G401 (cell line): ENCODE results near the gene PKN2. TPM values are rescaled to one million over a fixed set of nuclear protein-coding genes. Genes with fewer than 3 reads are reported as not detected.
"Not testable (repeated sequence)": the region's sequence is repeated elsewhere in the genome, so short reads cannot be mapped to it uniquely, and the experiment has no call there.

Experiments used
- DNase-seq: peaks from one replicate; pipeline ENCODE4 v3.0.0-alpha.2; 2015; ENCODE audit warnings: low spot score
- in situ Hi-C: cut with HindIII; loops from 2 replicates; pipeline ENCODE4 v1.10.0; 2016; ENCODE audit warnings: low sequenced_read_pairs, mixed read lengths
- total RNA-seq: library from RNA; depleted of rRNA; stranded (reverse); fragments of >200 nt; shearing (Covaris generic); gene quantifications from 2 replicates; pipeline ENCODE4 v1.2.3, GENCODE V29; 2014

PKN2 gene
- total RNA-seq, 1 experiment from 2014 or later: 55.6 TPM

DNA sequence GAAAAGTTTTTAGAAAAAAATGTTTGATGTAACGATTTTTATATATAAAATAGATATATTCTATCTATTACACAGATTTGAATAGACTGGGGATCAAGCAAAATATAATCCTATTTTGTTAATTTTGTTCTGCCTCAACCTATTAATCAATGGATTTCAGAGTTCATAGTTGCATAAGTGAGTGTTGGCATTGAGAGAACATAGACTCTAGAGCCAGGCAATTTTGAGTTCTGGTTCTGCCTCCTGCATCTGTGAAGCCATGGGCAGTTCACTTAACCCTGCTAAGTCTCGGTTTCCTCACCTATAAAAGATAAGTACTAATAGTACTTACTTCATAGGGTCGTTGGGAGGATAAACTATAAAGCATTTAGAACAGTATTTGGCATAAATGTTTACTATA lies 13.6 kb upstream of the PKN2 start:
- in situ Hi-C loops: no loop called here
- no peak for DNase-seq

DNA sequence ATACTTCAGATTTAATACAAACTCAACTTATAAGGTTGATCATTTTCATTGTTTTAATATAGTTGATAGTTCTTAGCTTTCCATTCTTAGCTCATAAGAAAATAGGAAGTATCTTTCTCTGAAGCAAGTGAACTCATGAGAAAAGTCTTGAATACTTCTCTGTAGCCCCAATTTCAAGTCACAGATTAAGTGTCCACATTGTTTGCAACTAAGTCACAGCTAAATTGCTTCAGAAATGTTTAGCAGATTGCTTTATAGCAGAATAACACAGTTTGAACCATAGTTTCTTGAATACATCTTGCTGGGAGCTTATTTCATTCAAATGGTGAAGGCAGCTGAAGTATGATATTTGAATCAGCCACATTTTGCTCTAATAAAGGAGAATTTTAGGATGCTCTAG lies 10.6 kb upstream of the PKN2 start:
- in situ Hi-C loops: no loop called here
- DNase-seq: no peak

DNA sequence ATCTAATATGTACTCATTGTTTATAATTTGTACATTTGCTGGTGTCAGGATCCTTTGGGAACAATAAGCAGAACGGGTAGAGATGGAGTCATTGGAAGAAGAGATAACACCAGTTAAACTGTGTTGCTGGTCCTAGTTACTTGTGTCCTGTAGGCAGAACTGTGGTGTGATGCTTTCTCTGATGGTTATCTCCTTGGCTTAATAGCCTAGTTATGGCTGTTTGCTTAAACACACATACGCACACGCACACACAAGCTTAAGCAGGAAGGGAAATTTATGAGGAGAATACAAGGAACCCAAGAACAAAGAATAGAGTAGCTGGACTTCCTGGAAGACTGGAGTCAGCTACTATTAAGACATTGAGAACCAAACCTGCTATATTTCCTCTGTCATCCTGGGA lies 5.7 kb upstream of the PKN2 start:
- DNase-seq: no peak
- in situ Hi-C loops: no loop called here

DNA sequence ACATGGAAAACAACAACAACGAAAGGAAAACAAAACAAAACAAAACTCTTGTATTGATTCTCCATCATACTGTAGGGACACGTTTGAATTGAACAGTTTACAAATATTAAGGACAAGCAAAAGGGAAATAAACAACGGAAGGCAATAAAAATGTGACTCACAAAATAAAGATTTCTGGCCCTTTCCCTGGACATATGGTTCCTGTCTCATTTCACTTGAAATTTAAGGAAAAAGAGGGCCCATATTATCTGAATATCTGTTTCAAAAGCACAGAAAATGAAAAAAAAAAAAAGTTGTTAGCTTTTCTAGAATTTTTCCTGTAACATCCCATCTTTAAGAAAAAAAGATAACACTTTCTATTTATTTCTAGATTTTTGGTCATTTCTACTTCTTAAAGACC lies 3.6 kb upstream of the PKN2 start:
- in situ Hi-C loops: no loop called here
- DNase-seq: no peak

DNA sequence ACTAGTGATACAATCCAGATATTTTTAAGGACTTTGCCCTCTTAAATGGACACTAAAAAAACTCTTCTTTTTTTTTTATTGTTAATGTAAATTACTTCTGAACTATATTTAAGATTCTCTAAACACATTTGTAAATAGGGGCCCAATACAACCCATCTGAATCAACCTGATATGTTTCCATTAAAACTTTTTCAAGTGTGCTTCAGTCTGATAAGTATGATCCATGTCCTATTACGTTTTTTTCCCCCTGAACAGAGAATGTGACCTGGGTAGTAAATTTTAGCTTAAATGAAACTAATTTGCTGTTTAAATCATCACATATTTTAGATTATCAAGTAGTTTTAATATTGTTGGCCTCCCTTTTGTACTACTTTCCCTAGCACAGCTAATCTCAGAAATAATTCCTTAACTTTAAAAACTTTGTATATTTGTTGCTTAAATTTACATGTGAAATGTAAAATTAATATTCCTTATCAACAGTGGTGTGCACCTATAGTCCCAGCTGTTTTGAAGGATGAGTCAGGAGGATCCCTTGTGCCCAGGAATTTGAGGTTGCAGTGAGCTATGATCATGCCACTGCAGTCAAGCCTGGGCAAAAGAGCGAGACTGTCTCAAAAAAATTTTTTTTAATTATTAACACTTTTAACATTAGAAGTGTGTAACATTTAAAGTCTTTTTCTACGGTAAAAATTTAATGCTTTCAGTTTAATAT lies 3.0 kb upstream of the PKN2 start:
- in situ Hi-C loops: no loop called here

DNA sequence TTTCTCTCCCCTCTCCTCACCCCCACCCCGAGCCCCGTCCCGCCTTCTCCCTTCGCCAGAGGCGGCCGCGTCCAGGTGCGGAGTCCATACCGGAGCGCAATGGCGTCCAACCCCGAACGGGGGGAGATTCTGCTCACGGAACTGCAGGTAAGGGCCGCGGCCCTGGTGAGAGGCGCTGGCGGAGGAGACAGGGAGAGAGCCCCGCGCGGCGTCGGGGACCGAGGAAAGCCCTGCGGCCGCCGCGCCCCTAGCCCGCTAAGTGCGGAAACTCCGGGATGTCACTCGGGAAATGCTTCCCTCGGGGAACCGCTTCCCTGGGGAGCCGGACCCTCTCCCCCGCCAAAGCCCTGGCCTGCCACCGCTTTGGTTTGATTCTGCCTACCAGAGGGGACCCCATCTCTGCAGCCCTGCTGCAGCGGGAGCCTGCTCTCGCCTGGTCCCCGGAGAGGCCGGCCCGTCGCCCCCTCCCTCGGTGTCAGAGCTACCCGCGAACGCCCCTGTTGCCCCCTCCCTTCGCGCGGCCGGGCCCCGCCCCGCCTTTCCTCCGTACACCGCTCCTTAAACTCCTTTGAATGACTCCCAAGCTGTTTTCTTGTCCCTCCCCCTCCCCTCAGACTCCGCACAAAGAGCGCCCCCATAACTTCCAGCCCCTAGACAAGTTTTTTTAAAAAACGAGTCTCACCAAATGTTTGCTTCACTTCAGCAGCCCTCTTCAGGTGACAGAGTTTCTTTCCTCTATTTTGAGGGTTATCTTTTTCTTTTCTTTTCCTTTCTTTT lies 597 bp downstream of the PKN2 start:
- peak; percentile 56 for DNase-seq
- in situ Hi-C loops: no loop called here

More for the DNA sequence above, 3.0 kb upstream of the PKN2 start:
- no peak for DNase-seq

DNA sequence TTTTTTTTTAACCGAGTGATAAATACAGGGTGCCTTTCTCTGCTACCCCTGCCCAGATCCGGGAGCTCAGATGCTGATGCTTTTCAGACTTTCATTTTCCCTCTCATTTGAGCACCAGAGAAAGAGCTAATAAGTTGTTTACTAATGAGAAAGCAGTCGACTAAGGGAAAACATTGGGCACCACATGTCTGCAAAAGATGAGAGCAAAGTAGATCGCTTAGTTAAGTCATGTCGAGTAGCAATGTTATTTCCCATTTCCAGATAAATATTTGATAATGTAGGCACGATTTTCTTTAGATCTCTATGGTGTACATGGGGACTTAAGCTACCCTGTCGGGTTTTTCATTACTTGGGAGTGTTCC lies 1.2 kb downstream of the PKN2 start:
- DNase-seq: no peak
- in situ Hi-C loops: no loop called here

DNA sequence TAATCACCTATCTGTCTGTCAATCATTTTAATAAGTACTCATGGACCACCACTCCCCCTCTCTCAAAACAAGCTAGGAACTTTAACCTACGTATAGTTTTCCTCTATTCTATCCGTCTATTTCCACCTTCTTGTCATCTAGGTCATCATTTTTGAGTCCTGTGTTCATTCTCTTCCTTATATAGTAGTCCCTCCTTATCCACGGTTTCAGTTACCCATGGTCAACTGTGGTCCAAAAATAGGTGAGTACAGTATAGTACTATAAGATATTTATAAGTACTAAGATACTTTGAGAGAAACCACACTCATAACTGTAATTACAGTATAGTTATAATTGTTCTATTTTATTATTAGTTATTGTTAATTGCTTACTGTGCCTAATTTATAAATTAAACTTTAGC lies 7.5 kb downstream of the PKN2 start:
- in situ Hi-C loops: no loop called here

DNA sequence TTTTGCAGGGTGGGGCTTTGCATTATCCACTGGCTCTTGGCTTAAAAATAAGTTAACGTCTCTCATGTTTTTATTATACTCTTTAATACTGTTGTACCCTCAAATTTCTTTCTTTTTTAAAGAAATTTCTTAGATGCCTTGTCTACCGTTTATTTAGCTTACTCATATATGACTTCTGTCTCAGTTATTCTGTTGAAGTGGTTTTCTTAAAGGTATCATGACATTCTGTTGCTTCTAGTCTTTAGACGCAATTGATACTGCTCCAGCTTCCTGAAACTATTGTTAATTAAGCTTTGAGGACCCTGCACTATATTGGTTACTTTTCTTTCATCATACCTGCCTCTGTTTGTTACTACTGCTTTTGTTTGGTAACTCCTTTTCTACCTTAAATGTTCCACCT lies 11.7 kb downstream of the PKN2 start:
- in situ Hi-C loops: loop anchor here (5.0 kb wide), 1 partner anchor 107 kb away; no protein-coding TSS in a partner anchor
- DNase-seq: no peak

More for the DNA sequence above, 7.5 kb downstream of the PKN2 start:
- DNase-seq: no peak

DNA sequence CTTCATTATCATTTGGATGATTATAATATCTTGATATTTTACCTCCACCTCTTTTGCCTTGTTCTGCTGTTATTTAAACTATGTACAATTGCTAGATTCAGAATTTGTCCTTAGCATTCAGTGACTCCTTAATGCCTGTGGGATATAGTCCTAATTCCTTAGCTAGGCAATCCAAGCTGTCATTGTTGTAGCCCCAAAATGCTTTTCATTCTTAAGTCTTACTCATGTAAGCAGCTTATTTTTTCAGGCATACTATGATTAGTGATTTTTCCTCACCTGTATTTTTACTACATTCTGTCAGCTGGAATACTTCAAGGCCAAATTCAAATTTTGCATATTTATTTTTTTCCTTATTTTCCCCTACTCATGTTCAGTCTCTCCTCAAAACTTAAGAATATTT lies 13.4 kb downstream of the PKN2 start:
- DNase-seq: no peak
- in situ Hi-C loops: loop anchor here (5.0 kb wide), 1 partner anchor 105 kb away; no protein-coding TSS in a partner anchor

DNA sequence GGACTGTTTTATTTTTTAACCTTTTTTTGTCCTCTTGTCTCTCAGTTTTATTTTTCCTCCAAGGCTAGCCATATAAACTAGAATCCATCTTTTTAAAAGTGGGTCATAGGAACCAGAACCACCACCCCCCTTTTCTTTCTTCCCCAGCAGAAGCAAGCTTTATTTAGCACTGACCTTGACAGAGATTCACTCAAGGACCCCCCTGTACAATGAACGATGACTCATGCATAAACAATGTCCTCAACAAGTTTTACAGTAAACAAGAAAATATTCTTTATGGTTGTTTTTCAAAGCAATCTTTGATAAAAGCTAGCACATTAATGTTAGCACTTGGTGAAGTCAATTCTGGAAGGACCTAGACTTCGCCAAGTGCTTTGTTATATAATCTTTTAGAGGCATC lies 14.1 kb downstream of the PKN2 start:
- in situ Hi-C loops: loop anchor here (5.0 kb wide), 1 partner anchor 104 kb away; no protein-coding TSS in a partner anchor
- no peak for DNase-seq

DNA sequence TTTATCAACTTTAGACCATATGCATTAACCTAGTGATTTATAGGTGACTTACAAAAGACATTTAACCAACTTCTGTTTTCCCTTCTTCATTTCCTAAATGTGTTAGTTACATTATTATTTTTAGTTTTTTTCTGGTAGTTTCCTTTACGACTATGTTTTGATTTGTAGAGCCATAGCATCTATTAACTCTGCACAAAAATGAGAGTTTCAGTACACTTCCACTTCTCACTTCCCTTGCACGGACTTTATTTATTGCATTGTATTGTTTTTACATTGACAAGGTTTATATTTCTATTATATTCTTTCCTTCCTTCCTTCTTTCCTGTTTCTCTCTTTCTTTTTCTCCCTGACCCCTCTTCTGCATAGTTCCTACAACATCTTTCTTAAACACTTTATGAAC lies 14.7 kb downstream of the PKN2 start:
- no peak for DNase-seq
- in situ Hi-C loops: loop anchor here (5.0 kb wide), 1 partner anchor 104 kb away; no protein-coding TSS in a partner anchor

DNA sequence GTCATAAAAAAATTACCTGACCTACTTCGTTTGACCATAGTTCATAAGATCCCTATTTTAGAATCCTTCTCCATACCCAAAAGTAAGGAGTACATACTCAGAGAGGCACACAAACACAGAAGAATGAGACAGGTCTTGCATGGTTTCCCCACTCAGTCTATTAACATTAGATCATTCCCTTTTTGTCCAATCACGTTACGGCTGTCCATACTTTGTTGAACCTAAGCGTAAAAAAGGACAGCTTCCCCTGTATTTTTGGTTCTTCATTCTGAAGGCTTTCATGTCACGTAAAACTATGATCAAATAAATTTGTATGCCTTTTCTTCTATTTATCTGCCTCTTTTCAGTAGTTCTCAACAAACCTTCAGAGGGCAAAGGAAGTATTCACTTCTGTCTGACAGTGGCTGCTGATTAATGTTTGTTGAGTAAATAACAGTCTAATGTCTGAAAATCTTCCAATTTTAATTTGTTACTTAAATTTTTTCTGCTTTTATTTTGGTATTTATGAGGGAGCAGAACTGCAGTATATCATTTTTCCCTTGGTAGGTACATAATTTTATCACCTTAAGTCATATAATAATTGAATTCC lies 16.4 kb downstream of the PKN2 start:
- in situ Hi-C loops: no loop called here
- DNase-seq: no peak

DNA sequence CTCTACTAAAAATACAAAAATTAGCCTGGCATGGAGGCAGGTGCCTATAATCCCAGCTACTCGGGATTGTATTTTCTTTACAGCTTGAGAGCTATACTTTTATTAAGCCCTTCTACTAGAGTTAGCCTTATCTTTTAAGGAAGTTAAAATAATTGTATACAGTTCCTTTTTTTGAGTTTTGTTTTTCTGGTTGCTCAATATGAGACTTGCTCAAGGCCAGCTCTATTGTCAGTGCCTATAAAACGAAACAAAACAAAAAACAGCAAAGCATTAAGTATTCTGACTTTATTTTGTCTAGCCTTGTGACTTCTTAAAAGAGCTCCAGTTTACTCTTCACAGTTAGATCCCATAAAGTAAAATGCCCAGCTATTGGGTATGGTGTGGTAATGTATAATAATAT lies 17.2 kb downstream of the PKN2 start:
- in situ Hi-C loops: no loop called here
- no peak for DNase-seq

DNA sequence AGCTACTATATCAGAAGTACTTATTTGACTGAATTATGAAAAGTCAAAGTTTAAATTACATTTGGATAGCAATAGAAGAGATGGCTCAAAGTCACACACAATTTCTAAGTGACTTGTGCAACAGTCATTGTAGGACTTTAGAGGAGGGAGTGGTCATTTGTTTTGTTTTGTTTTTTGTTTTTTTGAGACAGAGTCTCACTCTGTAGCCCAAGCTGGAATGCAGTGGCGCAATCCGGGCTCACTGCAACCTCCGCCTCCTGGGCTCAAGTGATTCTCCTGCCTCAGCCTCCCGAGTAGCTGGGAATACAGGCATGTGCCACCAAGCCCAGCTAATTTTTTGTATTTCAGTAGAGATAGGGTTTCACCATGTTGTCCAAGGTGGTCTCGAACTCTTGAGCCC lies 17.7 kb downstream of the PKN2 start:
- in situ Hi-C loops, DNase-seq: not testable (repeated sequence)

DNA sequence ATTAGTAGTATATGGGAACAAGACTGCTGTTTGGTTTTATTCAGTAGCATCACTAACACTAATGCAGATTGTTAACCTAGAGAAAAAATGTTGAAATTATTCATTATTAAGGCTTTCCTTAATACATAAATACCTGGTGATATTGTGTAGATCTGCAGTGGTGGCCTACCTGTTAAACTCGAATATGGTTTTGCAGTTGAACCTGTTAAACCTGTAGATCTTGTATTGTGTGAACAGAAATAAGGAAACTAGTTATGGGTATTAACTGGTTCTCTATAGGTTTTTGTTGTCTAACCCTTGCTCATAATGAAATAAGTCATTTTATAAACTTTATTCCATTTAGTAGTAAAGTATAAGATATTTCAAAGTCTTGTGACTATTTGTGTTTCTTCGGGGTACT lies 23.9 kb downstream of the PKN2 start:
- in situ Hi-C loops: no loop called here

DNA sequence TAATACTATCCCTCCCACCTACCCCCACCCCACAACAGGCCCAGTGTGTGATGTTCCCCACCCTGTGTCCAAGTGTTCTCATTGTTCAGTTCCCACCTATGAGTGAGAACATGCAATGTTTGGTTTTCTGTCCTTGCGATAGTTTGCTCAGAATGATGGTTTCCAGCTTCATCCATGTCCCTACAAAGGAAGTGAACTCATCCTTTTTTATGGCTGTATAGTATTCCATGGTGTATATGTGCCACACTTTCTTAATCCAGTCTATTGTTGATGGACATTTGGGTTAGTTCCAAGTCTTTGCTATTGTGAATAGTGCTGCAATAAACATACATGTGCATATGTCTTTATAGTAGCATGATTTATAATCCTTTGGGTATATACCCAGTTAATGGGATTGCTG lies 28.8 kb downstream of the PKN2 start:
- DNase-seq, in situ Hi-C loops: not testable (repeated sequence)

More for the DNA sequence above, 23.9 kb downstream of the PKN2 start:
- no peak for DNase-seq

DNA sequence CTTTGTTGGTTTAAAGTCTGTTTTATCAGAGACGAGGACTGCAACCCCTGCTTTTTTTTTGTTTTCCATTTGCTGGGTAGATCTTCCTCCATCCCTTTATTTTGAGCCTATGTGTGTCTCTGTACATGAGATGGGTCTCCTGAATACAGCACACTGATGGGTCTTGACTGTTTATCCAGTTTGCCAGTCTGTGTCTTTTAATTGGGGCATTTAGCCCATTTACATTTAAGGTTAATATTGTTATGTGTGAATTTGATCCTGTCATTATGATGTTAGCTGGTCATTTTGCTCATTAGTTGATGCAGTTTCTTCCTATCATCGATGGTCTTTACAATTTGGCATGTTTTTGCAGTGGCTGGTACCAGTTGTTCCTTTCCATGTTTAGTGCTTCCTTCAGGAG lies 32.5 kb downstream of the PKN2 start:
- DNase-seq, in situ Hi-C loops: not testable (repeated sequence)

DNA sequence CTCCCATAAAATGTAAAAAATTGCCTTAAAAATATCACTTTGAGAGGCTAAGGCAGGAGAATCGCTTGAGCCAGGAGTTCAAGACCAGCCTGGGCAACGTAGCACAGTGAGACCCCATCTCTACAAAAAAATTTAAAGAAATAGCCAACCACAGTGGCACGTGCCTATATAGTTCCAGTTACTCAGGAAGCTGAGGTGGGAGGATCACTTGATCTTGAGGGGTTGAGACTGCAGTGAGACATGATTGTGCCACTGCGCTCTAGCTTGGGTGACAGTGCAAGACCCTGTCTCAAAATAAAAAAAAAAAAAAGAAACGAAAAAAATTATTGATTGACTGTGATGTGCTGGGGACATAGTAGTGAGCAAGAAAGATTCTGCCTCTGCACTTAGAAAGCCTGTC lies 38.4 kb downstream of the PKN2 start:
- no peak for DNase-seq
- in situ Hi-C loops: no loop called here

DNA sequence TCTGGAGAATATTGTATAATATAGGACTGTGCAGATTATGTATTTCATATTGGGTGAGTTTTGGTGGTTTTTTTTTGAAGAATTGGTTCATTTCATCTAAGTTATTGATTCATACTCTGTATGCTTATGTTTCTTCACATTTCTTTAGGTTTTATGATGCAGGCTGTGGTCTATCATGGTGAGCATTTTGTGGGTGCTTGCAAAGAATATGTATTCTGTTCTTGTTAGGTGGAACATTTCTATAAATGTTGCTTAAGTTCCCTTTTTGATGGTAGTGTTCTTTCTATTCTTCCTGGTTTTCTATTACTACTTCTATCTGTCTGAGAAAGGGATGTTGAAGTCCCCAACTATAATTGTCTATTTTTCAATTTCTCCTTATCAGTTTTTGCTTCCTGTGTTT lies 42.6 kb downstream of the PKN2 start:
- in situ Hi-C loops: no loop called here
- DNase-seq: no peak
